Mucosa of rectum (tissue), 2 donors: ENCODE results near the gene ZBTB37.
"Not testable (repeated sequence)": the region's sequence is repeated elsewhere in the genome, so short reads cannot be mapped to it uniquely, and the experiment has no call there.

Experiments
- H3K27ac ChIP-seq, 2 donors: one replicate each; pipeline ENCODE4 v1.7.0; 2013; ENCODE audit warnings: inconsistent platforms in 2 of 2, low read depth in 2 of 2, low read length in 2 of 2
- H3K27me3 ChIP-seq, 2 donors: one replicate each; pipeline ENCODE4 v1.7.0; 2013; ENCODE audit warnings: low read length in 2 of 2; ENCODE audit not compliant: control insufficient read depth in 2 of 2, insufficient read depth in 2 of 2
- H3K36me3 ChIP-seq, 2 donors: one replicate each; pipeline ENCODE4 v1.7.0; 2013; ENCODE audit warnings: low read length in 2 of 2; ENCODE audit not compliant: control insufficient read depth in 2 of 2, insufficient read depth in 2 of 2
- H3K4me1 ChIP-seq, 2 donors: one replicate each; pipeline ENCODE4 v1.7.0; 2013; ENCODE audit warnings: low read length in 2 of 2, mild to moderate bottlenecking in 1 of 2; ENCODE audit not compliant: control insufficient read depth in 2 of 2, insufficient read depth in 2 of 2
- H3K4me3 ChIP-seq, 2 donors: one replicate each; pipeline ENCODE4 v1.7.0; 2013; ENCODE audit warnings: low read length in 2 of 2
- H3K9ac ChIP-seq, 2 donors: one replicate each; pipeline ENCODE4 v1.7.0; 2013; ENCODE audit warnings: low read length in 2 of 2, low read depth in 1 of 2, mild to moderate bottlenecking in 1 of 2
- H3K9me3 ChIP-seq, 2 donors: one replicate each; pipeline ENCODE4 v1.7.0; 2013; ENCODE audit warnings: low read length in 2 of 2; ENCODE audit not compliant: control insufficient read depth in 2 of 2
- donor health status: healthy.
- donor health status: Normal muscosa, but diverticular disease.

Gene ZBTB37

DNA sequence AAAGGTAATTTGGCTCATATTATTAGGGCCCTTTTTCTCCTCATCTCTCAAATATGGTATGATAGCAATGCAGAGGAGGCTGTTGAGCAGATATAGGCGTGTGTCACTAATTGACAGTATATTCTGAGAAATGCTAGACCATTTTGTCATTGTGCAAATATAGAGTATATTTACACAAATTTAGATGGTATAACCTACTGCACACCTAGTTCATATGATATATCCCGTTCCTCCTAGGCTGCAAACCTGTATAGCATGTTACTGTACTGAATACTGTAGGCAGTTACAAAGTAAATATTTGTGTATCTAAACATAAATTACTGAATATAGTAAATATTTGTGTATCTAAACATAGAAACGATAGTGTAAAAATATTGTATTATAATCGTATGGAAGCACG, 8.6 kb downstream of the ZBTB37 start:
- no peak overlapping the region for H3K9ac ChIP-seq
- H3K4me3 ChIP-seq = no peak overlapping the region
- peaks cover 2 to 4% of the 10 kb centered on the region in 2 donors for H3K36me3 ChIP-seq
- no peaks in the 10 kb centered on the region for H3K9me3 ChIP-seq
- H3K27me3 ChIP-seq = no peaks in the 10 kb centered on the region
- H3K4me1 ChIP-seq = no peaks in the 10 kb centered on the region
- H3K27ac ChIP-seq = no peak overlapping the region

DNA sequence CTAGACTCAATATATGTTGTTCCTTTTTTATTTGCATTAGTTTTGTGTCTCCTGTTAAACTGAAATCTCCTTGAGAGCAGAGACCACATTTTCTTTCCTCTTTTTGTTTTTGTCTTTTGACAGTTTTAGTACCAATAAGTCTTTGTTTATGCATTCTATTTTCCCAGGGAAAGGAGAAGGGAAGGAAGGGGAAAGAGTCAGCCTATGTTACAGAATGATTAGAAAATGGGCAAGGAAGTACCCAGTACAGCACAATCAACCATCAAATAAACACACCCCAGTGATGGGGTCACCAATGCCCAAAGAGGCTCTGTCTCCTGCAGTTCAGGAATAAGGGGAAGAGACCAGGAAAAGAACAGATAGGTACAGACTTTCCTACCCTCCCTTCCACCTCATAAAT, 10.1 kb downstream of the ZBTB37 start:
- Histone ChIP-seq H3K4me1 (no peaks in the 10 kb centered on the region), H3K36me3 (peaks cover 2 to 4% of the 10 kb centered on the region in 2 donors), H3K4me3 (no peak overlapping the region), H3K9ac (no peak overlapping the region), H3K9me3 (no peaks in the 10 kb centered on the region), H3K27me3 (no peaks in the 10 kb centered on the region), H3K27ac (no peak overlapping the region)

DNA sequence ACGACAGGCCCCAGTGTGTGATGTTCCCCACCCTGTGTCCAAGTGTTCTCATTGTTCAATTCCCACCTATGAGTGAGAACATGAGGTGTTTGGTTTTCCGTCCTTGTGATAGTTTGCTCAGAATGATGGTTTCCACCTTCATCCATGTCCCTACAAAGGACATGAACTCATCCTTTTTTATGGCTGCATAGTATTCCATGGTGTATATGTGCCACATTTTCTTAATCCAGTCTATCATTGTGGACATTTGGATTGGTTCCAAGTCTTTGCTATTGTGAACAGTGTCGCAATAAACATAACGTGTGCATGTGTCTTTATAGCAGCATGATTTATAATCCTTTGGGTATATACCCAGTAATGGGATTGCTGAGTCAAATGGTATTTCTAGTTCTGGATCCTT, 12.9 kb downstream of the ZBTB37 start:
- H3K36me3 ChIP-seq, H3K4me3 ChIP-seq: not testable (repeated sequence)

DNA sequence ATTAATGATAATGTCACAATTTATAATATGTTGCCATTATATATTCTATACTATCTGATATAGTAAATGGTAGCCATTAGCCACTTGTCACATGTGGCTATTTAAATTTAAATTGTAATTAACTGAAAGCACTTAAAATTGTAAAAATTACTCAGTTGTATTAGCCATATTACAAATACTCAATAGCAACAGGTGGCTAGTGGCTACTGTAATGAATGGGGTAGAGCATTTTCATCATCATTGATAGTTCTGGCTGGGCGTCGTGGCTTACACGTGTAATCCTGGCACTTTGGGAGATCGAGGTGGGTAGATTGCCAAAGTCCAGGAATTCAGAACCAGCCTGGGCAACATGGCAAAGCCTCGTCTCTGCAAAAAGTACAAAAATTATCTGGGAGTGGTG, 16.5 kb downstream of the ZBTB37 start:
- Histone ChIP-seq H3K36me3 (peaks cover 8 to 14% of the 10 kb centered on the region in 2 donors), H3K27ac (no peak overlapping the region), H3K9ac (no peak overlapping the region), H3K9me3 (no peaks in the 10 kb centered on the region), H3K4me3 (no peak overlapping the region), H3K4me1 (no peaks in the 10 kb centered on the region), H3K27me3 (no peaks in the 10 kb centered on the region)

More for the DNA sequence above, 12.9 kb downstream of the ZBTB37 start:
- H3K9ac ChIP-seq, H3K27ac ChIP-seq, H3K9me3 ChIP-seq, H3K27me3 ChIP-seq, H3K4me1 ChIP-seq: not testable (repeated sequence)

DNA sequence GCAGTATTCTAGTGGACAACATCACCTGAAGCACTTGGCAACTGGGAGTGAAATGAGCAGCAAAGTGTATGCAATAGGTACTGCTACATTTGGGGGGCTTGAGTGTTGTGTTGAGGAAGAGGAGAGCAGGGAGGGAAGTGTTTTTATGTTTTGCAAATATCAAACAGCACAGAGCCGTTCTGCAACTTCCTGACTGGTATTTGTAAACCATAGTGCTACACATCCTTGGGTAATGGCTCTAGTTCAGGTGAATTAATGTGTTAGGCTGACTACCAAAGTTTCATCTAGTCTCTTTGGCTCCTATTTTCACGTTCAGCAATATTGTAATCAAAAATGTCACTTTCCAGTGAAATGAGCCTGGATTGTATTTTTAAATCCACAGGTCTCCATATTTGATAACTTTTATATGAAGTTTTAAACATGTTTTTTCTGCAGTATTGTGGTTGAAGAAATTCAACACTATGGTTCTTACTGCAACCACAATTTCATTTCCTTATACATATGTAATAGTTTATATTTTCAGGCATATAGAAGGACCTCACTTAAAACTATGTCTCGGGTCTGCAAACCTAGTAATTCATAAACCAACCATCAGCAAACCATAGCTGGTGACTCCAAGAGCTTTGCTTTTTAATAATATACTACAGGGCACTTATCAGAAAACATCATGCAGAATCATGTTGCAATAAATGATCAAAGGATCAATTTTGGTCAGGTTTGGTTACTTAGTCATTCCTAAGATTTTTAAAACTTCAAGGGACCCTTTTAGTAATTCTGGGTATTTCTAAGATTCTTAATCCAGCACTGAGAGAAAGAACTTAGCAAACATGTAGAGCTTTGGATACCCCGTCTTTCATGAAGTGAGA, 18.8 kb downstream of the ZBTB37 start:
- no peaks in the 10 kb centered on the region for H3K9me3 ChIP-seq
- H3K4me3 ChIP-seq = no peak overlapping the region
- no peaks in the 10 kb centered on the region for H3K4me1 ChIP-seq
- peaks cover 8 to 14% of the 10 kb centered on the region in 2 donors for H3K36me3 ChIP-seq
- H3K9ac ChIP-seq = no peak overlapping the region
- no peaks in the 10 kb centered on the region for H3K27me3 ChIP-seq
- H3K27ac ChIP-seq = no peak overlapping the region

DNA sequence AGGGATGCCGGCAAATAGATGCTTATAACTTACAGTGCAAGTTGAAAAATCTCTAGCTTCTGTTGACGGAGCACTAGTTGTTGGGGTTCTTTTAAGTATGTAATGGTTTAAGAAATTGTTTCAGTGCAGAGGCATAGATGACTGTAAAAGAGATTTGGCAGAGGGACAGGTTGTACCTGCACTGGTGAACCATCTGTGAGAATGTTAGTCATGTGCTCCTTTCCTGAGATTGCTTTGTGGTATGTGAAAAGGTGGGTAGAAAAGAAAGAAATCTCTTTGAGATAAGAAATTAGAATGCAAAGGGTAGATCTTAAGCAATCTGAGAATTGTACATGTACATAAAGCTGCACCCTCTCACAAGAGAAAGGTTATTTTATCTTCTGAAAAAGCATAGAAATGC, 19.4 kb downstream of the ZBTB37 start:
- peaks cover 8 to 14% of the 10 kb centered on the region in 2 donors for H3K36me3 ChIP-seq

DNA sequence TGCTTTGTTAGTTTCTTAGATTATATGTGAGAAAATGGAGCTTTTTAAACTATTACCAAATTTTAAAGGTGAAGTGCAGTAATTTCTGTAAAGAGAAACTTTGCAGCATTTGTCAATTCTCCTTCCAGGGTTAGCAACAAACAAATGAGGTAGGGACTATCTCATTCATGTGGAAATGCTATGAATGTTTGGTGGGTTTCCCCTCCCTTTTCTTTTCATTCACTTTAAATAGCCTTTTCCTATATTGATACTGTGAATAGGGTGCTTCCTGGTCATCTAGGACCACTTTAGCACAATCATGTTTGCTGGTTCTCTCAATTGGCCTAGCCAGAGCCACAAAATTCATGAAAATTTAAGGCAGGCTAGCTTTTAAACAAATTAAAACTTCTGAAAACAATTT, 20.6 kb downstream of the ZBTB37 start:
- no peaks in the 10 kb centered on the region for H3K4me1 ChIP-seq
- H3K27ac ChIP-seq = no peak overlapping the region
- no peaks in the 10 kb centered on the region for H3K27me3 ChIP-seq
- no peak overlapping the region for H3K4me3 ChIP-seq
- no peak overlapping the region for H3K9ac ChIP-seq
- no peaks in the 10 kb centered on the region for H3K9me3 ChIP-seq
- H3K36me3 ChIP-seq = peaks cover 8 to 14% of the 10 kb centered on the region in 2 donors

More for the DNA sequence above, 19.4 kb downstream of the ZBTB37 start:
- no peak overlapping the region for H3K4me3 ChIP-seq
- H3K27ac ChIP-seq = no peak overlapping the region
- no peaks in the 10 kb centered on the region for H3K4me1 ChIP-seq
- no peaks in the 10 kb centered on the region for H3K9me3 ChIP-seq
- no peaks in the 10 kb centered on the region for H3K27me3 ChIP-seq
- no peak overlapping the region for H3K9ac ChIP-seq

DNA sequence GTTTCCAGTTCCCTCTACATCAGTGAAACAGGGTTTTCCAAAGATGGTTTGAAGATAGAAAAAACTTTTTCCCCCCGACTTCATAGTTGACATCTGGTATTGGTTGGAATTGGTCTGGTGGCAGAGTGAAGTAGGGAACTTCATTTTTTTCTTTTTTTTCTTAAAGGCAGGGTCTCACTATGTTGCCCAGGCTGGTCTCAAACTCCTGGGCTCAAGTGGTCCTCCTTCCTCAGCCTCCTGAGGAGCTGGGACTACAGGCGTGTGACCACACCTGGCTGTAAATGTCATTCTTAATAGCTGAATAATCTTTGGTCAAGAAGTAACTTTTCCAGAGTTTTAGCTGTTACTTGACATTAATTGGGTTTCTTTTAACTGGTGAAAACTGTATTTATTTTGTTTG, 21.7 kb downstream of the ZBTB37 start:
- no peaks in the 10 kb centered on the region for H3K27me3 ChIP-seq
- H3K36me3 ChIP-seq = peaks cover 8 to 14% of the 10 kb centered on the region in 2 donors
- H3K4me3 ChIP-seq = no peak overlapping the region
- no peaks in the 10 kb centered on the region for H3K9me3 ChIP-seq
- no peaks in the 10 kb centered on the region for H3K4me1 ChIP-seq
- H3K9ac ChIP-seq = no peak overlapping the region
- H3K27ac ChIP-seq = no peak overlapping the region

DNA sequence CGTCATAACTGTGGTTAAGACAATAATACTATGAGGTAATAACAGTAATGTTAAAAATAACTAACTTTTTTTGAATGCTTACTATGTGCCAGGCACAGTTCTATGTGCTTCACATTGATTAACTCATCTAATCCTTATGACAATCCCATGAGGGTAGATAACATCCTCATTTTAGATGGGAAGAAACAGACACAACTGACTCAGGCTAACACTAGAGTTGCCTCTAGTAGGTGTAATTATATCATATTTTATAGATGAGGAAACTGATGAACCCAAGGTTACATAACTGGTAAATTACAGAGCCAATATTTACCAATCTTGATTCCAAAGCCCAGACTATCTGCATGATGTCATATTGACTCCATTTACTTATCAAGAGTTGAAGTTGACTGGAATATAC, 25.4 kb downstream of the ZBTB37 start:
- Histone ChIP-seq H3K27ac (no peak overlapping the region), H3K36me3 (no peaks in the 10 kb centered on the region), H3K27me3 (no peaks in the 10 kb centered on the region), H3K4me1 (no peaks in the 10 kb centered on the region), H3K4me3 (no peak overlapping the region), H3K9ac (no peak overlapping the region), H3K9me3 (no peaks in the 10 kb centered on the region)

DNA sequence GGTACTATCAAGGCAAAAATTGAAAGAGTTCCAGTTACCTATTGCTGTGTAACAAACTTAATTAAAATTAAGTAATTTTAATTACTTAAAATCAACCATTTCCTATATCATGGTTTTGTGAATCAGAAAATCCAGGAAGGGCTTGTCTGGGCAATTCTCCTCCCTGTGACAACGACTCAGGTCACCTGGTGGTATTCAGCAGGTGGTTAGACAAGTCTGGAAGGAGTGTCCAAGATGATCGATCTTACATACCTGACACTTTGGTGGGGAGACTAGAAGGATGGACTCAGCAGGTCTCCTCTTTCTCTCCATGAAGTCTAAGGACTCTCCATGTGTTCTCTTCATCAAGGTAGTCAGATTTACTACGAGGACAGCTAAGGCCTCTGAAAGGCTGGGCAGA, 26.0 kb downstream of the ZBTB37 start:
- Histone ChIP-seq H3K9ac (no peak overlapping the region), H3K4me1 (no peaks in the 10 kb centered on the region), H3K27ac (no peak overlapping the region), H3K4me3 (no peak overlapping the region), H3K9me3 (no peaks in the 10 kb centered on the region), H3K36me3 (no peaks in the 10 kb centered on the region), H3K27me3 (no peaks in the 10 kb centered on the region)
